Right forelimb (tissue), 1 donor: ENCODE results near the gene PDCD10.

Experiments
- DNase-seq: peaks from one replicate; pipeline ENCODE4 v3.0.0-alpha.2; 2018

The PDCD10 gene

DNA sequence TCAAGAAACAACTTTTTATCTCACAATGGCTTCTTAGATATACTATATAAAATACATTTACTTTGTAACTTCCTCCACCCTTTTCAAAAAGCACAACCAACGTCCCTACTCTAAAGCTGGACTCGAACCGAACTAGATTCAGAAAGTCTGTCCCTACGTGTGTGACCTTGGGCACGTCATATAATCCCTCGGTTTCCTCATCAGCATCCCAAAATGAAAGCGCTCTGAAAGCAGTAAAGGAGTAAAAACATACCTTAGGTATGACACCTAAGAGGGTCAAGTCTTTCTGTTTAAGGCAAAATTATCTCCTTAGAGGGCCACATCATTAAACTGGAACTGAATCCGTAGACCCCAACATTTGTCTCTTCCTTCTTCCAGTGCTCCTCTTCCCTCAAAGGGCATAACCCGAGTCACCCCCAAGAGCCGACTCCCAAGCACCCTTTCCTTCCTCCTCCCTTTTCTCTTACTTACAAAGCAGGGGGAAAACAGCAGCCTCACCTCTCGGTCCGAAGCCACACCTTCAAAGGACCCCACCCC lies 663 bp downstream of the PDCD10 start:
- DNase-seq = no peak

DNA sequence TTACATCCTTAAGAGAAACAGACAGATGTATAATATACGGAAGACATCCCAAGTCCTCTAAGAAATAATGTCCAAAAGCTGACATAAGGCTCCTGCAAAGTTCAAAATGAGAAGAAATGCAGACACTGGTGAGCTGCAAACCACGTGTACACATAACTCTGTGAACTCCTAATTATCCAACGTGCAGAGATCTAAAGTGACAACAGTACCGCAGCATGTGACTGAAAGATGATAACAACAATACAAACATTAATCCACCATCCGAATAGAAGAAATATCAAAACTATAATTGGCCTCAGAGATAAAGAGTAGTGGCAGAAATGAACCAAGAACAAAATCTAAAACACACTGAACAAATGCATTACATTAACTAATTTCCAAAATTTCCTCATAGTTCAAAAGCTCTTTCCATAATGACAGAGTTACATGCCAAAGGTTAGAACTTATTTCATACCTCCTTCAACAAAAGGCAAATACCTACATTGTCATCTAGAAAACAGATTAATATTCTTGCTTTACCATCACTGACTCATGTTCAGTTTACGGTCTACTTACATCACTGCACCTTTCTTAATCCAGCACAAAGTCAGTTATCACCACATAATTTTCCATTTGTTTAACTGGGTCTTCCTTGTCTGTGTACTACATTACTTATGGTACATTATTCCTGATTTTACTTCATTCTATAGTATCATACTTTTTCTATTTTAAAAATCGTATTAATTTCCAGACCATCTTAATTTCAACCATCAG lies 2.2 kb downstream of the PDCD10 start:
- no peak for DNase-seq

DNA sequence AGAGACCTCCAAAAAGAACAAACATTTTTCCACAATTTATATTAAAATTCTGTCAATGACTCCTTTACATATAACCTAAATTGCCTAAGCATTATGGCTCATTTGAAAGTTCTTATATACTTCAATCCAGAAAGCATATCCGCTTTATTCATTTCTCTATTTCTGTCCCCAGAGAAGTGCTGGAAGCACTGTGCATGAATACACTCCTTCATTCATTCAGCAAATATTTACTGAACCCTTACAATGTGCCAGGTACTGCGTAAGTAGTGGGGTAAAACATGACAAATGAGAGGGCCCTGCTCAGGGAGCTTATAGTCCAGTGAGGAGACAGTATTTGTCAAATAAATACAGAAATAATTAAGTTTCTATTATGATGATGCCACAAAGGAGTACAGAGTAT lies 3.3 kb downstream of the PDCD10 start:
- no peak for DNase-seq

DNA sequence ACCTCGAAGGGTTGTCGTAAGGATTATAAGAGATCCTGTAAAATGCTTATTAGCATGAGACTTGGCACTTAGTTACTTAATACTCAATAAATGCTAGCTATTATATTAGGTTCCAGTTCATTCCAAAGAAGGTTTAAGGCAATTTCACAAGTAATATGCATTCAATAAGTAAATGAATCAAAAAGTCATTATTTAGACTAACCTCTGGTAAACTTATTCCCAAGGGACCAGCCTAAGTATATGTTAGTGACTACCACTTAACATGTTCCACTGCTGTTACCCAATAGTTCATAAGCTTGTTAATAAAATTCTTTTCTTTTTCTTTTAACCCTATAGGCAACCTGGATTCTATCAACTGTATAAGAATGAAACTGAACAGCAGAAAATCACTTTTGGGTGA lies 5.1 kb downstream of the PDCD10 start:
- DNase-seq = no peak

DNA sequence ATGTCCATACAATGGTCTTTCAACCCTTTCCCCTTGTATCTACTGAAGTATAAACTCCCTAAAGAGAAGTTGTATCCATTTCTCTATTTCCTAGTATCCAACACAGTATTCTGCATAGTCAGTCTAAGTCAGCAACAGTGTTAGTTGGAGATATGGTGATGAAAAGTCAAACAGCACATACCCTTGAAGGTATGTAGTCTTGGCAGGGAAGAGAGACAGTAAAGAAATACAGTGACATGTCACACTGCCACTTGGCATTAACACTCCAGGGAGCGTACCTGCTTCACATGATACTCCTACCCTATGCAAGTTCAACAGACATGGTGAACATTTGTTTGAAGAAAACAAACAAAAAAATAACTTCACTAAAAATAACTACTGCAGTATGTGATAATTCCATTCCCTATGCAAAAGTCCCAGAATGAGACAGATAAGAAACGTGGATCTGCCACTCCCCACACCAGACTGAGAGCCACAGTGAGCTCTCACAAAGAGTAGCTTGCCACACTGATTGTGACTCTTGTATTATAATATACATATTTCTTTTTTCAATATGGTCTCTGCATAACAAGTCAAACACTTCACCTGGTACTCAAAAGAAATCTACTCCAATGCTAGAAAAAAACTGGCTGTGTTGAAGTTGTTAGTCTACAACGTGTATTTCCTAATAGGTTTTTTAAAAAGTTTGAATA lies 5.9 kb downstream of the PDCD10 start:
- DNase-seq = no peak

DNA sequence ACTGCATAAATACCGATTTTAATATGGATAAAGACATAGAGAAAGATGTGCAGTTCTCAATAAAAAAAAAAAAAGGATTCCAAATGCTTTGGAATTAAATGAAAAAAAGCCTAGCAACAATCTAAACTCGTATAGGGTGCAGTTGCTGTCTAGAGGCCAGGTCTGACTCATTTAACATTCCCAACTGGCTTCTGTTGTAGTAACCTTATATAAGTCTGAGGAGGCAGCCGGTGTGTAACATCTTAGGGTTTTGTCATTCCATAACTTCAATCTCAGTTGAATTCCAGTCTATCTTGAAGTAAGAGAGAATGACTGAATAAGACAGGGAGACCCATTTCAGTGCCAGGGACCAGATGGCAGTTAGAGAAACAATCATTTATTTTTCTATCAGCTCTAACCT lies 6.5 kb downstream of the PDCD10 start:
- no peak for DNase-seq

DNA sequence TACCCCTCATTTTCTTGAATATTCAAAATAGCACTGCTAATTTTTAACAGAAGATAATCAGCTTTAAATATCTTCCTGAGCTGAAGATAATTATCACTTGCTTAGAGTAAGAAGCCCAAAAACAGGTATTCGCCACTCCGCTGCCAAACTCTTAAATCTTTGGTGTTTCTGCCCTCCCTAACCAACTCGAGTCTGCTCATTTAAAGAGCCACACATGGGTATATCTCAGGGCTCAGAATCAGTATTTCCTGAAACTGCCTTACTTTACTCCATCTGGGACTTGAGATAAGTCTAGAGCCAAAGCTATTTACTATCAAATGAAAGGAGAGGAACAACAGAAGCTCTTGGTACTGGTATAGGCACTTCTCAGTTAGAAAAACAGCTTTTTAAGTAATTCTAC lies 10.8 kb downstream of the PDCD10 start:
- no peak for DNase-seq

DNA sequence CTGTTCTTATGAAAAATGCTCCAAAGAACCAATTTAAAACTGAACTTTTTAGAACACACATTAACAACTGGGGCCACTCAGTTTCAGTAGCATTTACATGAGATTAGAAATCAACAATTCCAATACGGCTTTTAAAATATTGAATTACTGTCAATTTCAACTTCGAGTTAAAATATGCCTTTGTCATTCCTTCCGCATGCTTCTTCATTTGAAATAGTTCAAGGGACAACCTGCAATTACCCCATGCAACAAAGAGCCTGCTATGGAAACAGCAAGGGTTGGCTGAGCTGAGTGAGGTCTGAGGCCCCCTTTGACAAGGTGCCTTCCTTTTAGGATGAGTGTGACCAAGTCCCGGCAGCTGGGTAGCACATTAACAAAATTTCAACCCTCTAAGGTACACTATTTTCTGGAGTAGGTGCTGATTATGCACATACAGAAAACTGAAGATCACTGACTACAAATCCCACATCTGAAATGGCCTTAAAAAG lies 11.6 kb downstream of the PDCD10 start:
- DNase-seq = no peak

DNA sequence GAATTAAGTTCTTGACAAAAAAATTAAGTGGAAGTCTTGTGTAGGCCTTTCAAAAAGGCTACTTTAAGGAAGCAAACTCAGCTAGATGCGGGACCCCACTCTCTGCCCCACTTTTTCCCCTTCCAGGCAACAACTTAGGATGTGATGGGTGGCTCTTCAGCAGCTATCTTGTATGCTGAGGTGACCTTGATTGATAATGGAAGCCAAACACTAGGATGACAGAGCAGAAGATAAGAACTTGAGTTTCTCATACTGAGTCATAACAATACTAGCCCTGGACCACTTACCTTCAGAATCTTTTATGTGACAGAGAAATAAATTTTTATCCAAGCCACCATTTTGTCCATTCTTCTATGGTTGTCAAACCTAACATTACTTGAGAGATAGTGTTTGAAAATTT lies 16.1 kb downstream of the PDCD10 start:
- no peak for DNase-seq

DNA sequence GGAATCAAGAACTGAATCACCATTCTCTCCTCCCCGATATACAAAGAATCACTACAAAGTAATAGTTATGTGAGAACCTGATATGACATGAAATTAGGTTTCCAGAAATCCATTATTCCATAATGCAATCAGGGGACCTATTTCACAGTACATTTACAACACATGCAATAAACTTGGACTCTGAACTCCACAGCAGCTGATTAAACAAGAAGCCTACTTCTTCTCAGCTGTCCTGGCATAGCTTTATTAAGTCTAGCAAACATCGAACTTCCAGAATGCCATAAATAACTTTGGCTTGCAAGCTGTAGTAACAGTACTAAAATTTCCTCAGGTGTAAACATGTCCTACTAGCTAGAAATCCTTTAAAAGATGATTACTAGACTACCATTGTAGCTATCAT lies 17.8 kb downstream of the PDCD10 start:
- no peak for DNase-seq

DNA sequence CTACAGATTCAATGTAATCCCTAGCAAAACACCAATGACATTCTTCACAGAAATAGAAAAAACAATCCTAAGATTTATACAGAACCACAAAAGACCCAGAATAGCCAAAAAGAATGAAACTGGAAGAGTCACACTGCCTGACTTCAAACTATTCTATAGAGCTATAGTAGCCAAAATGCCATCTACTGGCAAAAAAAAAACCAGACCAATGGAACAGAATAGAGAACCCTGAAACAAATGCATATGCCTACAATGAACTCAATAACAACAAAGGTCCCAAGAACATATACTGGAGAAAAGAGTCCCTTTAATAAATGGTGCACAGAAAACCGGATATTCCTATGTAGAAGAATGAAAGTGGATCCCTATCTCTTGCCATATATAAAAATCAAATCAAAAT lies 19.8 kb downstream of the PDCD10 start:
- DNase-seq = no peak

DNA sequence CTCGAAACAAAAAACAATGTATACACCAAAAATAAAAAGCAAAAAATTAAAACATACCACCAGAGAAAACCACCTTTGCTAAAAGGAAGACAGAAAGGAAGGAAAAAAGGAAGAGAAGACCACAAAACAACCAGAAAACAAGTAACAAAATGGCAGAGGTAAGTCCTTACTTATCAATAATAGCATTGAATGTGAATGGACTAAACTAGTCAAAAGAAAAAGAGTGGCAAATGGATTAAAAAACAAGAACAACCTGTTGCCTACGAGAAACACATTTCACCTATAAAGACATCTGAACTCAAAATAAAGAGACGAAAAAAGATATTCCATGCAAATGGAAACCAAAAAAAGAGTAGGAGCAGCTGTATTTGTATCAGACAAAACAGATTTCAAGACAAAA lies 22.2 kb downstream of the PDCD10 start:
- DNase-seq = no peak

DNA sequence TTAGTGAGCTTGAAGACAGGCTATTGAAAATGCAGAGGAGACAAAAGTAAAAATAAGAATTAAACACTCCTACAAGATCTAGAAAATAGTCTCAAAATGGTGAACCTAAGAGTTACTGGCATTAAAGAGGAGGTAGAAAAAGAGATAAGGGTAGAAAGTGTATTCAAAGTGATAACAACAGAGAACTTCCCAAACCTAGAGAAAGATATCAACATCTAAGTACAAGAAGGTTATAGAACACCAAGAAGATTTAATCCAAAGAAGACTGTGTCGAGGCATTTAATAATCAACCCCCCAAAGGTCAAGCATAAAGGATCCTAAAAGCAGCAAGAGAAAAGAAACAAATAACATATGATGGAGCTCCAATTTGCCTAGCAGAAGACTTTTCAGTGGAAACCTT lies 23.3 kb downstream of the PDCD10 start:
- DNase-seq = no peak

DNA sequence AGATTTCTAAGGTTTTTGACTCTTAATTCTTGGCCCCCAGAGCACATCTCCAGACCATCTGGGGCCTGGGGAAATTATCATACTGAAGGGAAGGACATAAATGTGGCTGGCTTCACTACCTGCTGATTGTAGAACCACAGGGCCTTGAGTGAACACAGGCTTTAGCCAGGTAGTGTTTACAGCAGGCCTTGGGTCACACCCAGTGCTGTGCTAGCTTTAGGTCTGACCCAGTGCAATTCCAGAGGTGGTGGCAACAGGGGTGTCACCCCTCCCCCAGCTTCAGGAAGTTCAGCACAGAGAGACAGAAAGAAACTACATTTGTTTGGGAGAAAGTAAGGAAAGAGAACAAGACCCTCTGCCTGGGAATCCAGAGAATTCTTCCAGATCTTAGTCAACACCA lies 24.1 kb downstream of the PDCD10 start:
- no peak for DNase-seq

DNA sequence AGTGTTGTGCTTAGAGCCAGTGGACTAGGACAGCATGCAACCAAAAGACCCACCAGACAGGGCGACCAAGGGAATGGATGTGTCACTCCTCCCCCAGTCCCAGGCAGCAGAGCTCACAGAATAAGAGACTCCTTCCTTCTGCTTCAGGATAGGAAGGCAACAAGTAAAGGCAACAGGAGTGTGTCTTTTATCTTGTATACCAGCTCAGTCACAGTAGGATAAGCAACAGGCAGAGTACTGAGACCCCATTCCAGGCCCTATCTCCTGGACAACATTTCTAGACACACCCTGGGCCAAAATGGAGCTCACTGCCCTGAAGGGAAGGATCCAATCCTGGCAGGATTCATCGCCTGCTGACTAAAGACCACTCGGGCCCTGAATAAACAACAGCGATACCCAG lies 25.0 kb downstream of the PDCD10 start:
- no peak for DNase-seq

DNA sequence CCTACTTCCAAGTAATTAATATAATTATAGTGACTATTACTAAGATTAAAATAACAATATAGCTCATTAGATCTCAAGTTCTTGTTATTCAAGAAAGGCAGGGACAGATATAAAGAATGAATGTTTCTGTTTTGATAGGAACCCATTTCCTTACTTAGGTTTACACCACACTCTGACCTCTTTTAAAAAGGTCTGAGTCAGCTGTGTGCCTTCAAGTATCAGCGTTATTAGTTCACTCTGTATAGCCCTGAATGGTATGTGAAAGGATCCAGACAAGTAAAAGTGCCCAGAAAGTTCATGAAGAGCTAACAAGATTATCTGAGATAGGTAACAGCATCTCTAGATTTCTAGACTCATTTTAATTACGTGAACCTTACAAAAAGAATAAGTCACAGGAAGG lies 28.9 kb downstream of the PDCD10 start:
- DNase-seq = no peak

DNA sequence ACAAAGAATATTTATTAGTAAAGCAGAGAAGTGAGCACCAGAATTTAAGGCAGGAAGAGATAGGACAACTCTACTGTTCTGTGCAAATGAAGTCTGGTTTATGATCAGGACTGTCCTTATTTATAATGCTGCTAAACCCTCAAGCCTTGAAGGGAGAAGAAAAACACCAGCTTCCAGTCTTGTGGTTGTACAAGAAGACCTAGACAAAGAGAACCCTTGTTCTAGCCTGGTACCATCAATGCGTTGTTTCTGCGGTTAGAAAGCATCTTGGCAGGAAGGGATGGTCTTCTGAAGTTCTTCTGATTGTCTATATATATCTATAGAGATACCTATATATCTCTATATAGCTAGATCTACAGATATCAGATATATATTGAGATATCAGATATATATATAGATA lies 33.8 kb downstream of the PDCD10 start:
- no peak for DNase-seq

DNA sequence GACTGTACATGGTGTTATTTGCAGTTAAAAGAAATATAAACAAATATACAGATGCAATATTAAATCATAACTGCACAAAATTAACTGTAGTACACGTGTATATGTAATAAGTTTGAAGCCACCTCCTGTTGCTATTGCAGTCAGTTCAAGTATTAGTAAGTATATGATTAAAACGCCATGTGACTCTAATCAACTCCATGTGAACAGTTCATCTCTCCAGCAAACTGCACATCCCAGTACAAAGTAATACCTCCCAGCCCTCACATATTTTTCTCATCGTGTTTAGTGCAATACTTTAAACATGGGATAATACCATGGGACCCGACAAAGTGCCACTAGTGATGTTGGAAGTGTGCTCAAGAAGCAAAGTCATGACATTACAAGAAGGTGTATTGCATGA lies 34.6 kb downstream of the PDCD10 start:
- no peak for DNase-seq

DNA sequence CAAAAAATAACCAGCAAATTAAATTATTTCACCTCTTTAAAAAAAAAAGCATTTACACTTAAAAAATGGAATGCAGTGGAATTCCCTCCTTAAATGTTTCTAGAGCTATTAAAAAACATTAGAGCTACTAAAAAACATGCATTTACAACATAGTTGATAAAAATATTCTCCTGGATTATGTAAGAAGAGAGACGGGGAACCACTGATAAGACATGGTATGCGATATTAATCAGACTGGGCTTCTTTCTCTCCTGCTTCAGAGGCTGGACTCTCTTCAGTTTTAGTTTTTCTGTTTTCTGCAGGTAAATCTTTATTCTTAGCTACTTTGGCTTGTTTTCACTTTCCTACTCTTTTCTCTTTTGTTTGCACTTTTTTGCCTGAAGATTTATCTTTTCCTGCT lies 40.6 kb downstream of the PDCD10 start:
- no peak for DNase-seq

DNA sequence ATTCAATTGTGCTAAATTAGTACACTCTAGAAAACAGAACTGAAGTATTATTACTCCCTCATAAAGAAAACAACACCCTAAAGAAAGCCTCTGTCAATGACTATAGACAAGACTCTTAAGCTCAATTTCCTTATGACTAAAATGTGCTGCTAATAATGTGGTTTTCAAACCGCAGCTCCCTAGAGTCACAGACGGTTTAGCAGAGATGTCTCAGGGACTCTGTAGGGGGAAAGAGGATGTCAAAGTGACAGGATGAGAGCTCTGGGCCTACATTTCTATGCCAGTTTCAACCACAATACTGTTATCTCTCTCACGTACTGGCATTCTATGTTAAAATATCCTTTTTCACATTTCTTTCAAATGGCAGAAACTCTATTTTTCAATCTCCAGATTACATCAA lies 43.3 kb downstream of the PDCD10 start:
- no peak for DNase-seq

DNA sequence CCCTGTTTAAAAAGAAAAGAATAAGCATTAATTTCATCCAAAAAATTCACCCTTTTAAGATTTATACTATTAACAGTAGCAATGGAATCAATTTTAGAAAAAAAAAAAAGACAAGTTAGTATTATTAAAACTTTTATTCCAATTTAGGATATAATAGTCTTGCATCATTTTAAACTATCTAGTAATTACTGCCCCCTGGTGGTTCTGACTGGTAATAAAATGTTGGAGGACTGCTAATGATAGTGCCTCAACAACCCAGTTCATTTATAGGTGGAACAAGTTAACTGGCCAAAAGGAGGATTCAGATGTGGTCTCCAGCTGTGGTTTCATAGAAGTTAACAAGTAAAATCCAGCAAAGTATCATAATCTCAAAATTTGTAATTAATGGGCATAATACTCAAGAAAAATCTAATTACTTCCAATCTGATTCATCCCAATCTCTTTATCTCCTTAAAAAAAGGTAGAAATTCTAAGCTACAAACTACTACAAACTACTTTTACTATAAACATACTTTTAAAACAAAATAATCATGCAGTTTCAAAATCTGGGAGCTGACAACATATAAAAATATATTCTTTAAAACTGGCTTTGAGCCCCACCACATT lies 50.2 kb downstream of the PDCD10 start:
- DNase-seq = no peak

DNA sequence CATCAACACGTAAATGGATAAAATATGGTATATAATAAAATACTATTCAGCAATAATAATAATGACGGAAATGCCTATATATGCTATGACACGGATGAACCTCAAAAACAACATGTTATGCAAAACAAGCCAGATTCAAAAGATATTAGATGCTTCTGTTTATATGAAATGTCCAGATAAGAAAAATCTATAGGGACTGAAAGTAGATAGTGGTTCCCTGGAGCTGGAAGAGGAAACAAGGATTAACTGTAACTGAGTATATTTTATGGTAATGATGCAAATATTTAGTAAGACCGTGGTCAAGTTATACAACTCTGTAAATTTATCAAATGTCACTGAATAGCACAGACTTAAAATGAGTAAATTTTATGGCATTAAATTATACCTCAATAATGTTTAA lies 55.2 kb downstream of the PDCD10 start:
- no peak for DNase-seq

DNA sequence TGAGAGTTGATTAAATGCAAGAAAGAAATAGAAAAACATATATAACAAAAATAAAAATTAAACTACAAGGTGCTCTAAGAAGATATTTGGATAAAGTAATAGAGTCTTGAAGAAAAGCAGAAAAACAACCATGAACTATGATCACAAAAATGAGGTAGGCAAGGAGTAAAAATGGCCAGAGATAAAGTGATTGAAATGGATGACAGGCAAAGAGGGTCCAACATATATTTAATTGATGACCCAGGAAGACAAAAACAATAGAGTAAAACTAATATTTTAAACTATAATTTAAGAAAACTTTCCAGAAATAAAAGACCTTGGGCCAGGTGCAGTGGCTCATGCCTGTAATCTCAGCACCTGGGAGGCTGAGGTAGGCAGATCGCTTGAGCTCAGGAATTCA lies 58.8 kb downstream of the PDCD10 start:
- no peak for DNase-seq

DNA sequence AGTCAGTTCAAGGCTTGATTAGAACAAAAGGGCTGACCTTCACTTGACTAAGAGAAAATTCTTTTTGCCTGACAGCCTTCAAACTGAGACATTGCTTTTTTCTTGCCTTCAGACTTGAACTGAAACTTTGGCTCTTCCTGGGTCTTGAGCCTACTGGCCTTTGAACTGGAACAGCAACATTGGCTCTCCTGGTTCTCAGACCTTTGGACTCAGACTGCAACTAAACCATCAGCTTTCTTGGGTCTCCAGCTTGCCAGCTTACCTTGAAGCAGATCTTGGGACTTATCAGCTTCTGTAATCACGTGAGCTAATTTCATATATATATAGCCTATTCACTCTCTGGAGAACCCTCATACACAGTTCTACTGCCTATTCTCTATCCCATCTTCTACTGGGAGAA lies 61.5 kb downstream of the PDCD10 start:
- no peak for DNase-seq
